SU-DHL-6 (cell line): ENCODE data around the gene NUMB.

Experiments used
- H2AFZ ChIP-seq: fragments of 200-600 bp; sonication (generic); 2 replicates; pipeline ENCODE4 v1.6.1; 2014; ENCODE audit warnings: low read depth, mild to moderate bottlenecking, moderate library complexity, mixed read lengths, antibody characterized with exemption, low read length; ENCODE audit not compliant: severe bottlenecking
- H3F3A ChIP-seq: fragments of 200-600 bp; shearing (Covaris generic); 2 replicates; pipeline ENCODE4 v1.6.0; 2016; ENCODE audit warnings: antibody characterized with exemption, mild to moderate bottlenecking; ENCODE audit not compliant: insufficient read depth
- H3K27ac ChIP-seq: fragments of 200-600 bp; sonication (generic); 2 replicates; pipeline ENCODE4 v1.5.1; 2016; ENCODE audit warnings: low read depth, mild to moderate bottlenecking, low read length, moderate library complexity, mixed read lengths
- H3K27me3 ChIP-seq: fragments of 200-600 bp; sonication (generic), shearing (Covaris generic); 2 replicates; pipeline ENCODE4 v1.6.0; 2014; ENCODE audit warnings: mild to moderate bottlenecking, low read length
- H3K36me3 ChIP-seq: fragments of 200-600 bp; sonication (generic); 2 replicates; pipeline ENCODE4 v1.6.1; 2014; ENCODE audit warnings: mild to moderate bottlenecking, low read length, mixed read lengths
- H3K4me2 ChIP-seq: fragments of 300-600, 200-600 bp; shearing (Covaris generic), sonication (generic); 2 replicates; pipeline ENCODE4 v1.6.0; 2014; ENCODE audit warnings: low read length, low read depth, mild to moderate bottlenecking; ENCODE audit not compliant: poor library complexity, severe bottlenecking
- H3K4me3 ChIP-seq: fragments of 200-600 bp; sonication (generic); 2 replicates; pipeline ENCODE4 v1.5.1; 2014; ENCODE audit warnings: antibody characterized with exemption, low read length, mild to moderate bottlenecking, mixed read lengths; ENCODE audit not compliant: insufficient read depth, poor library complexity, severe bottlenecking
- H3K79me2 ChIP-seq: fragments of 200-600 bp; sonication (generic); 2 replicates; pipeline ENCODE4 v1.6.1; 2014; ENCODE audit warnings: mild to moderate bottlenecking, low read length, moderate library complexity; ENCODE audit not compliant: insufficient read depth
- H3K9ac ChIP-seq: fragments of 200-600 bp; sonication (generic); 2 replicates; pipeline ENCODE4 v1.7.0; 2014; ENCODE audit warnings: mild to moderate bottlenecking, low read length
- H3K9me2 ChIP-seq: fragments of 200-600 bp; sonication (generic); replicated peaks from 2 replicates; pipeline ENCODE4 v1.6.1; 2014; ENCODE audit warnings: low read length; ENCODE audit not compliant: insufficient read depth
- H3K9me3 ChIP-seq: fragments of 200-600 bp; sonication (generic); 2 replicates; pipeline ENCODE4 v1.6.1; 2014; ENCODE audit warnings: low read length, mixed read lengths; ENCODE audit not compliant: insufficient read depth
- H4K20me1 ChIP-seq: fragments of 200-600 bp; sonication (generic); 2 replicates; pipeline ENCODE4 v1.6.1; 2014; ENCODE audit warnings: low read depth, mild to moderate bottlenecking, antibody characterized with exemption, low read length, moderate library complexity, mixed read lengths
- CTCF ChIP-seq: fragments of 200-600 bp; sonication (generic); IDR thresholded peaks from one replicate; pipeline ENCODE4 v1.5.1; 2017; ENCODE audit warnings: antibody characterized with exemption, mild to moderate bottlenecking, low read length, moderate library complexity; ENCODE audit not compliant: insufficient read depth, poor library complexity, severe bottlenecking
- EZH2phosphoT487 ChIP-seq: fragments of 200-600 bp; sonication (generic), shearing (Covaris generic); conservative IDR thresholded peaks from 2 replicates; pipeline ENCODE4 v1.6.1; 2018; ENCODE audit warnings: mild to moderate bottlenecking, antibody characterized with exemption, low read length, moderate library complexity, mixed read lengths

The NUMB gene

GRCh38 chr14:73261075-73261474 lies 197.3 kb downstream of the NUMB start:
- H3K4me2 ChIP-seq, result no peak overlapping the region
- H4K20me1 ChIP-seq, result no peaks in the 10 kb centered on the region
- TF ChIP-seq EZH2phosphoT487 (no peak), CTCF (no peak)
- H3K9me3 ChIP-seq, result no peaks in the 10 kb centered on the region
- H3K9ac ChIP-seq, result no peak overlapping the region
- H3K36me3 ChIP-seq, result no peaks in the 10 kb centered on the region
- no peak overlapping the region for H3K27ac ChIP-seq
- no peak overlapping the region for H2AFZ ChIP-seq
- H3K9me2 ChIP-seq, result no peaks in the 10 kb centered on the region
- H3K27me3 ChIP-seq, result no peaks in the 10 kb centered on the region
- no peaks in the 10 kb centered on the region for H3K79me2 ChIP-seq
- no peaks in the 10 kb centered on the region; the same call in 1 of the 2 replicates for H3F3A ChIP-seq
- H3K4me3 ChIP-seq, result no peak overlapping the region

- Histone ChIP-seq H2AFZ (no peak overlapping the region), H3K4me2 (no peak overlapping the region), H3K36me3 (no peaks in the 10 kb centered on the region), H3K79me2 (no peaks in the 10 kb centered on the region), H3K4me3 (no peak overlapping the region), H3K9ac (no peak overlapping the region), H3K27me3 (no peaks in the 10 kb centered on the region), H4K20me1 (no peaks in the 10 kb centered on the region), H3K27ac (no peak overlapping the region), H3K9me3 (no peaks in the 10 kb centered on the region), H3F3A (no peaks in the 10 kb centered on the region; the same call in 1 of the 2 replicates), H3K9me2 (no peaks in the 10 kb centered on the region)
- no peak for TF ChIP-seq CTCF
- no peak for TF ChIP-seq EZH2phosphoT487
Measured at GRCh38 chr14:73260574-73260973, 197.8 kb downstream of the NUMB start.

- no peaks in the 10 kb centered on the region for H3K79me2 ChIP-seq
- no peak overlapping the region for H3K27ac ChIP-seq
- no peak overlapping the region for H2AFZ ChIP-seq
- no peak overlapping the region for H3K4me2 ChIP-seq
- H3K9me2 ChIP-seq, result no peaks in the 10 kb centered on the region
- no peaks in the 10 kb centered on the region for H3K9me3 ChIP-seq
- H4K20me1 ChIP-seq, result no peaks in the 10 kb centered on the region
- H3K27me3 ChIP-seq, result no peaks in the 10 kb centered on the region
- no peak for TF ChIP-seq CTCF
- no peak for TF ChIP-seq EZH2phosphoT487
- H3K9ac ChIP-seq, result no peak overlapping the region
- H3K36me3 ChIP-seq, result no peaks in the 10 kb centered on the region
- no peaks in the 10 kb centered on the region; the same call in 1 of the 2 replicates for H3F3A ChIP-seq
- no peak overlapping the region for H3K4me3 ChIP-seq
Measured at GRCh38 chr14:73259837-73260236, 198.5 kb downstream of the NUMB start.
